Stromal cell of bone marrow (primary cell): ENCODE measurements around the gene KIF5C.
A peak's percentile ranks its signal among the peaks of the same experiment; 100 is the strongest.

Source experiments
- DNase-seq: peaks from one replicate; pipeline ENCODE4 v3.0.0-alpha.2; 2012; ENCODE audit warnings: low read depth

KIF5C gene

DNA sequence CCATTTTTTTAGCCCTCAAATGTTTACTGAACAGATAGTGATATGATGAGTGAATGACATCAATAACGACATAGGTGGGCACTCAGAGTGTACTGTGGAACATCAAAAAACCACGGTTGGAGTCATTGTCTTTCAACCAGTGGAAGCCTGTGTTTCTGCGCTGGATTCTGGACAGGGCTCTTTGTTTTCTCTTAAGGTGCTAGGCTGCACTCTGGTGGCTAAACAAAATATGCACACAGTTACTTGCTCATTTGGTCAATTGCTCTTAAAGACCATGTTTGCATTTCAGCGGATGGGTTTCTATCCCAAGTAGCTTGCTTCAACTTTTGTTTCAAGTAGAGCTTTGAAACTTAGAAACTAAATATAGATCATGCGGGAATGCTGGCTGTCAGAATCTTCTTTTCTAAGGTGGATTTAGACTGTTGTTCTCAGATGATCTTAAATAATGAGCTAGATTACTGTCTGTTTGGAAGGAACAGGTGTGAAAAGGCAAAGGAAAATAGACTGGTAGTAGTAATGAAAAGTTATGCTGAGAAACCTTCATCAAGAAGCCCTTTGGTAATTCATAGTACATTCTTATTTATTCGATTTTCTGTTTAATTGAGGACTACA is 115.0 kb downstream of the KIF5C start:
- DNase-seq = peak; percentile 67

DNA sequence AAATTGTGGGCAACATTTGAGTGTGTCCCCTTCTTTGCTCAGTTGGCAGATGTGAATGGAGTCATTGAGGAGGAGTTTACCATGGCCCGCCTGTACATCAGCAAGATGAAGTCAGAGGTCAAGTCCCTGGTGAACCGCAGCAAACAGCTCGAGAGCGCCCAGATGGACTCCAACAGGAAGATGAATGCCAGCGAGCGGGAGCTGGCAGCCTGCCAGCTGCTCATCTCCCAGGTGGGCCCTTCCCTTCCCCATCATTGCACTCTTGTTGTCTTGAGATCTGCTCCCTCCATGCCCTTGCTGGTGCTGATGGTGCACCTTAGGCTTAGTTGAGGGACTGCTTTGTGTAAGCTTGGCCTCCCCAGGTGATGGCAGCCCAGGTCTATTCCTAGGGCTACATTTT is 115.9 kb downstream of the KIF5C start:
- DNase-seq = no peak

DNA sequence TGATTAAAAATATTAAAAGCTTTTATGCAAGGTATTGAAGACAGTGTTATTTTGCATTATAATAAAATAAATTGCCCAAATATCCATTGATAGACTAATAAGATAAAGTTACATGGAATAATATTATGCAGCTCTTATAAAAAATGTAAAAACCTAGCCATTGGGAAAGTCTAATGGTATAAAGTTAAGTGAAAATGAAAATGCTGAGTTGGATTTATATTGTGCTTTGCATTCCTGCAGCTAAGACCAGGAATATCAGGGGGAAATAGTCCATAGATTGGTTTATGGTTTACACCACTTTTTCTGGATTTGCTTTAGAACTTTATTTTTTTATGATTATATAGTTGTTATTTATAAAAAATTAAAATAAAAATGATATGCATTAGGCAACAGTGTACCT is 117.4 kb downstream of the KIF5C start:
- no peak for DNase-seq

DNA sequence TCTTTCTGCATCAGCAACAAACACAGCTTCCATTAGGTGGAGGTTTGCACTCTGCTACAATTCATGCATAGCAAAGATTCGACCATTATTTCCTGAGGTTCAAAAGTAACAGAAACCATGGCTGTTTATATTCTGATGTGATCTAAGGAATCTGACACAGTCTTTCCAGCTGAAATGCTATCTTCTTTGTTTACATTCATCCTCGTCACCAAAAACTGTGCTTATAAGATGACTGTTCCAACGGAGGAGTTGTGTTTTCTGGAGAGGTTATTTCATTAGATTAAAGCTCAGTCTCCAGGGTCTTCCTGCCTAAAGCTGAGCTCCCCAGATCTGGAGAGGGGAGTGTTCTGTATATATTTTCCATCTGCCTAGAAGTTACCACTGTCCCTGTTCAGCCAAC is 118.3 kb downstream of the KIF5C start:
- no peak for DNase-seq

DNA sequence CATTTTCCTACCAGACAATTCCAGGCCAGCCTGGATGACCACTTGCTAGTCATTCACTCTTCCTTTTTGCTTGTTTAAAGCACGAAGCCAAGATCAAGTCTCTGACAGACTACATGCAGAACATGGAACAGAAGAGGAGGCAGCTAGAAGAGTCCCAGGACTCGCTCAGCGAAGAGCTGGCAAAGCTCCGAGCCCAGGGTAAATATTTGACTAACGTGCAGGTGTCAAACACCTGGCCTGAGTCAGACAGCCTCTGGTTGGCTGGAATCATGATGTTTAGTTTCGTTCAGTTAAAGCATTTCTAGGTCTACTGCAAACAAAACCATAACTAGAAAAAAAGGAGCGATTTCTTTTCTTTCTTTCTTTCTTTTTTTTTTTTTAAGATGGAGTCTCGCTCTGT is 119.3 kb downstream of the KIF5C start:
- no peak for DNase-seq

DNA sequence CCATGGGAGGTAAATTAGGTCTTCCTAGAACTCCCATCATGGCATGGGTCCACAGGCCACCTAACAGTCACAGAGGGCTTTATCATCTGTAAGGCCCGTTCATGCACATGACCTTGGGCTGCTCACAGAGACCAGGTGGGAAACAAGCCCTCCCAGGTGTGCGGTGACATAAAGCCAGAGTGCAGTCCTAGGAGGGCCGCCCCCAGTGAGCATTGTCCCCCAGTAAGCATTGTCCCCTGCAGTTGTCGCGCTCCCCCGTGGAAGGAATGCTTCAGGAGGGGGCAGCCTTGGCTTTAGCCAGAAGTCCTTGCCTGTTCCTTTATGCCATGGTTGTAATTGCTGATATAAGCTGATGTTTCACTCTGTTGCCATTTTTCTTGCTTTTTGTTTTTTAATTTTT is 121.8 kb downstream of the KIF5C start:
- DNase-seq = no peak

DNA sequence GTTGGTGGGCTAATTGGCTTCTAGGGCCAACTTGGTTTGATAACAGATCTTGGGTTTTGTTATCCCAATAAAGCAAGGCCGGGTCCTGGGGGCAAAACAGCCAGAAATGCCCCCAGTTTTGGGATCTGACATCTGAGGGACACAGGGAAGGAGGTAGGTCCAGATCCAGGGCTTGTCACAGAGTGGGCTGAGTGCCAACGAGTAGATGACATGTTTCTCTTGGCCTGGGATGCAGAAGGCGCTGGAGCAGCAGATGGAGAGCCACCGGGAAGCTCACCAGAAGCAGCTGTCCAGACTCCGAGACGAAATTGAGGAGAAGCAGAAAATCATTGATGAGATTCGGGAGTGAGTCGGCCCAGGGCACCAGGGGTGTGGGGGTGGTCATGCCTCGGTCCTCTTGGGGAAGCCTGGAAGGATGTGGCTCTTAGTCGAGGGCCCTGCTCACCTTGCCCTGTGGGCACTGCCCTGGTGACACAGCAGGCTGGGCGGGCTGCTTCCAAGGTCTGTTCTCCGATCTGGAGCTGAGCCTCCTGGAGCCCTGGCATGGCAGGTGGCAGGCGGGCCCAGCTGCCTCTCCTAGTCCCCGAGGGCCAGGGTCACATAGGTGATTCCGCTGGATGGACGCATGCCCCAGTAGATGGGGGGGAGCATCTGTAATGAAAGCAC is 123.3 kb downstream of the KIF5C start:
- no peak for DNase-seq

DNA sequence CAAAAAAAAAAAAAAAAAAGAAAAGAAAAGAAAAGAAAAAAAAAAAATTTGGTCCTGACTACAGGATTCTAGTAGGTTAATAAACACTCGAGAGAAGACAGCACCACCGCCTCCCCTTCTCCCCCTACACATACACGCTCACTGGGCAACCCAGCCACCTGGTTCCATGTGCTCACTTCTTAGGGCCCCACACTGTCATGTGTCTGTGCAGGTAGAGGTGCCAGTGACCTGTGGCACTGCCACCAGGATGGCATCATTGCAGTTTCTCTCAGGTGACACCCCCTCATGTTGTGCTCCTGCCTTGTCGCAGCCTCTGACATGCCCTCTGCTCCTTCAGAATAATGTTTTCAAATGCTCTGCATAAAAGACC is 123.8 kb downstream of the KIF5C start:
- DNase-seq = no peak

DNA sequence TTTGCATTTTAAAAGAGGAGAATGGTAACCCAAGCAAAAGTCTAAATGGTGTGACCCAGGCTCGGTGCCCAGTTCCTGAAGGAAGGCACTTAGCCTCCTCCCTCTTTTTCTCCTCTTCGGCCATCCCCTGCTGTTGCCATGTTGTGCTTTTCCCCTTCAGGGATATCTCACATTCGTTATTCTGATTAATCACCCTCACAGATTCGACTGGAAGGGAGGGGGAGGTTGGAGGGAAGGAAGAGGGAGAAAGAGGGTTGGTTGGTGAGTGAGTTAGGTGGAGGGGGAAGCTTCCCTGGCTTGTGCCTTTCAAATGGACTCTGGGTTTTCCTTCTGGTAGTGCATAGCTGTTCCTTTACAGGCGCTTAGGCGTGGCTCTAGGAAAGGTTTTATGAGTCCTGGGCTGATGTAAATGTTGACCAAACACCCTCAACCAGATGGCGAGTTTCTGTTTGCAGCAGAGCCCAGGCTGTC is 124.5 kb downstream of the KIF5C start:
- no peak for DNase-seq

DNA sequence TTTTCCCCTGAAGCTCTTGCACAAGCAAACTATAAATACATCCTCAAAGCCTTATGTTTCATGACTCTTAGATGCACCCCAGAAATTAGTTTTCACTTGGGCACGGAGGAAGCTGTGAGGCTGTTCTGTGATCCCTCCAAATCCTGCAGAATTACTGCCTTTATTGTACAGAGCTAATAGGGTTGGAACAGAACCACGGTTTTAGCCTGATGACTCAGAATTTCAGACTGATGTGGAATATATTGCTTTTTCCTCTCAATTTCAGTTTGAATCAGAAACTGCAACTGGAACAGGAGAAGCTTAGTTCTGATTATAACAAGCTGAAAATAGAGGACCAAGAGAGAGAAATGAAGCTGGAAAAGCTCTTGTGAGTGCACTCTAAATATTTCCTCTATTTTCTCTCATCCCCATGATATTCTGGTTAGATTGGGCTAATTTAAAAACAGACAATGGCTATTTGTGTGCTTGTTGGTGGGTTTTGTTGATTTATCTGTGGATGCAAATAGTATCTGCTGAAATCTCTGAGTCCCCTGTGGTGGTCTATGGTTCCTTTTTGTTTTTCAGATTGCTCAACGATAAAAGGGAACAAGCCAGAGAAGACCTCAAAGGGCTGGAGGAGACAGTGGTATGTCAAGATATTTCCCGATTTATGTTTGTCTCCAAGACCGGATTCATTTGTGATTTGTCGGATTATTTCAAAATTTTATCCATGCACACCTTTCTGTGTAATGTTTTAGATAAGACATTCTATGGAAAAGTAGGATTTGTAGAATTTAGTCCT is 125.3 kb downstream of the KIF5C start:
- peak; percentile 21 for DNase-seq

DNA sequence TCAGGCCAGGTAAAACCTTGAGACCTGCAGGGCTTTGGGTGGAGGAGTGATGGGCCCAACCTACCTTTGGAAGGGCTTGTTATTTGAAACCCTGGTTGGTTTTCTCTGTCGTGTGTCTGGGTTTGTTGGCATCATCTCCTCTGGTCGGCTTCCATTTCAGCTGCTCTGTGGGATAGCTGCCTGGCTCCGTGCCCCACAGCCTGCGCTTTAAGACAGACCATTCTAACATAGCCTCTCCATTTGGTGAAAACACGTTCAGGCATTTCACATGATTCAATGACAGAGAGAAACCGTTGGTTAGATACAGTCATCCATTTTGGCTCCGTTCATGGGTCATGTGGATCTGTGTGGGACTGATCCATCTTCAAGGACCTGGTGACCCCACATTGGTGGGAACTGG is 126.5 kb downstream of the KIF5C start:
- no peak for DNase-seq

DNA sequence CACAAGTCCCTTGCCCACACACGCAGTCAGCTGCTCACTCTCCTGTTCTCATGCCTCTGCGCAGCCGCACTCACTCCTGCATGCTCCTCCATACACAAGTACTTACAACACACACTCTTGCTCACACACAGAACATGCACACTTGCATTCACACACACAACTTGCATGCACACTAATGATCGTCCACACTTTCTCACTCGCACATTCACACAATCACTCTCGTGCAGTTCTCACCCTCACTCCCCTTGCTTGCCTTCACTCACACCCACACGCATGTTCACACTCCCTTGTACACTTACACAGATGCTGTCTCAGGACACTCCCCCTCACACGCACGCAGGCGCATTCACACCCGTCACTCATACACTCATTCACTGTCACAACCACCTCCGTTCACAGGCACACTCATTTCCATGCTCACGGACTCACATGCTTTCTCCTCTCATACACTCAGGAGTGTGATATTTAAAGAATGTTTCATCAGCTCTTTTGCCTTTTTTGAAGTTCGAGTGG is 127.4 kb downstream of the KIF5C start:
- no peak for DNase-seq

DNA sequence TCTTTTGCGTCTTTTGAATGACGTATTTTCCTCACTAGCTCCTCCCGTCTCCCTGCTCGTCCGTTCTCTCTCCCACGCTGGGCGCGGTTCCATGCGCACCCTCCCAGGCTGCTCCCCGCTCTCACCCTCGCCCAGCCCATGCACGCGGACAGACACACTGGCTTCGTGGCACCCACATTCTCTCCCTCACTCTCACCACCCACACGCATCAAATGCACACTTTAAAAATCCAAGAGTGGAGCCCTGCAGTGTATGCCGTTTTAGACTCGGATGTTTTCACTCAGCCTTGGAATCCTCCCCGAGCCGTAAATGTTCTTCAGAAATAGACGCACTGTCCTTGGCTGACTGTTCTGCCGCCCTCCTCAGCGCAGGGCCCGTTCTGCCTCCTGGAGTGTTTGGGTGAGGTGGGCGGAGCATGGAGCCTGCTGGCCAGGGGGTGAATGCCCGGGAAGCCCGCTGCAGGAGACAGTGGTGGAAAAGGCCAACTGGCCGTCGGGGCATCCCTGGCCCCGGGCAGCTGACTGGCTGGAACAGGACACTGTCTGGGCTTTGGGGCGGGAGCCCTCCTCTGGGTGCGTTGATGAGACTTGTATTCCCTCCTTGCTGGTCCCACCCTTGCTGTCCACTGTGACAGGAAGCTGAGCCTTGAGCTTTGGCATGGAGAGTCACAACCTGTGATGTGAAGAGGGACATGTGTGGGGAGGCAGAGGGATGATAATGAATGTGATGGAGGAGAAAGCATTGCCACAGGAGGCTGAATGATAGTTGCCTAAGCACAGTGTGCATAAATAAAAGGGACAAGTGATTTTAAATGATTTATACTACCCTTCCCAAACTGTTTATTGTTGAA is 128.1 kb downstream of the KIF5C start:
- no peak for DNase-seq

DNA sequence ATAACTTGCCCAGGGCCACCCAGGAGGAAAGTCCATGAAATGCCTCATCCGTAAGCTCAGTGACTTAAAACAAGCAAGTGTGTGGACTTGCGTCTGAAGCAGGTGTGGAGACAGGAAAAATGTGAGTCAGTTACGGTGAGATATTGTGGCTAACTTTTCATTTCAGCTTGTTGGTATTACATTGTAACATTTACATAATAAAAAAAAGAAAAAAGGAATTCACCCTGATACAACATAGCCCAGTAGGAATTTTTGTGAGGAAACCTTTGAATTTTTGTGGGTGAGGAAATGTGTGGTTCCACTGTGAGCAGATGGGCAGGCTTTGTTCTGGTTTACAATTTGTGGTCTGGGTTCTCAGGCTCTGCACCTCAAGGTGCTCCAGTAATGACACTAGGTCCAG is 129.8 kb downstream of the KIF5C start:
- no peak for DNase-seq

DNA sequence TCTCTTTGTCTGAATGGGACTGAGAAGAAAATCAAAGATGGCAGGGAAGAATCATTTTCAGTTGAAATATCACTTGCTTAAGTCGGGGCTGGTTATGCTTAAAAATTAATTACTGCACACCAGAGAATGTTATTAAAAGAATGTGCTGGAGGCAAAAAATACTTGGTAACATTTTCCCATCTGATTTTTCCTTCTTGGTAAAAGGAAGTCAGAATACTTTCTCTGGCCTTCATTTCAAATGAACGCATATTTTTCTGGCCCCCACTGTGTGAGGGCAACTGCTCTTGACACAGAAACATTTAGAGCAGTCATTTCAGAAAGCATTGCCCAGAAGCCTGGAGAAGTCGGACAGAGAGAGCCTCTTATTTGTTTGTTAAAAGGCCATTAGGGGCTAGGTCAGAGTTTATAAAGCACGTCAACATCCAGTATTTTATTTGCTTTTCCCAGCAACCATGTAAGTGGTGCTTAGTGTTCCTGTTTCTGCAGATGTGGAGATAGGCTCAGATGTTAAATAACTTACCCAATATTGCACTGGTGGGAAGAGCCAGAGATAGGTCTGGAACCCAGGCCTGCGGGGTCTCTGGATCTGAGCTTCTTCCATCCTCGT is 130.5 kb downstream of the KIF5C start:
- no peak for DNase-seq

DNA sequence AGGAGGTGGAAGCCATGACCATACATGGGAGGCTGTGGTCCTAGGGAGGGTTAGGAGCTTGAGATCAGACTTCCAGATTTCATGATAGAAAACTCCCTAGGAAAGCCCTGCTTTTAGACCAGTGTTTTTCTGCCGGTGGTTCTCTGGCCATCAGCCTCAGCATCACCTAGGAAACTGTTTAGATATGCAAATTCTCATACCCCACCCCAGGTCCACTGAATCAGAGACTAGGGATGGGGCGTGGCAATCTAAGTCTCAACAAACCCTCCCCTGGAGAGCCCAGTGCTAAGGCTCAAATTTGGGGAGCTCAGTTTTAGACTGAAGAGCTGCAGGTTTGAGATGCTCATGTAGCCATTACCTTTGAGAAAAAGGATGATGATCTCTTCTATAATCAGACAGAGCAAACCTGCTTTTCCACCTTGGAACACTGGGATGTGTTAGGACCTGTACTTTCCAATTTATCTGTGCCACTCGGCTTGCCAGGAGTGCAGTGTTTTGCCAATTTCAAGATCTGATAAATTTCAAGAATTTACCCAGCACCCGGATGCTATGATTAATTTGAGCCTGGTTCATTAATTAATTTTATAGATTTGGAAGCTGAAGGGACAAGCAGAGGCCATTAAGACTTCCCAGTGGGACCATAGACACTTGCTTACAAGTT is 132.0 kb downstream of the KIF5C start:
- no peak for DNase-seq

DNA sequence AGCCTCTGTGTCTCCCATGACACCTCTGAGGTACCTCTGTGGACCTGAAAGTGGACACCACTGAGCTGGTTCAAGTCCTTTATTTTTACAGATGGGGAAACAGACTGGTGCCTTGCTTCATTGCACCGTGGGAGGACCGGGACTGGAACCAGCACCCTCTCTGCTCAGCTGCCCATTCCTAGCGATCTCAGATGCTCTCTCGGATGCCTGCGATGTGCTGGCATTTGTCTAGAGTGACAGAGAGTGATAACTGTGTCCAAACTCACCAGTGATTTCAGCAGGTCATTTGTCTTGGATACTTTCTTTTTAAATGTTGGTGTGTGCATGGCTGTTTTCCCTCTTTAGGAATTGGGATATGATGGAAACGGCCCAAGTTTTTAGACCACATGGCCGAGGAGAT is 133.4 kb downstream of the KIF5C start:
- DNase-seq = no peak

DNA sequence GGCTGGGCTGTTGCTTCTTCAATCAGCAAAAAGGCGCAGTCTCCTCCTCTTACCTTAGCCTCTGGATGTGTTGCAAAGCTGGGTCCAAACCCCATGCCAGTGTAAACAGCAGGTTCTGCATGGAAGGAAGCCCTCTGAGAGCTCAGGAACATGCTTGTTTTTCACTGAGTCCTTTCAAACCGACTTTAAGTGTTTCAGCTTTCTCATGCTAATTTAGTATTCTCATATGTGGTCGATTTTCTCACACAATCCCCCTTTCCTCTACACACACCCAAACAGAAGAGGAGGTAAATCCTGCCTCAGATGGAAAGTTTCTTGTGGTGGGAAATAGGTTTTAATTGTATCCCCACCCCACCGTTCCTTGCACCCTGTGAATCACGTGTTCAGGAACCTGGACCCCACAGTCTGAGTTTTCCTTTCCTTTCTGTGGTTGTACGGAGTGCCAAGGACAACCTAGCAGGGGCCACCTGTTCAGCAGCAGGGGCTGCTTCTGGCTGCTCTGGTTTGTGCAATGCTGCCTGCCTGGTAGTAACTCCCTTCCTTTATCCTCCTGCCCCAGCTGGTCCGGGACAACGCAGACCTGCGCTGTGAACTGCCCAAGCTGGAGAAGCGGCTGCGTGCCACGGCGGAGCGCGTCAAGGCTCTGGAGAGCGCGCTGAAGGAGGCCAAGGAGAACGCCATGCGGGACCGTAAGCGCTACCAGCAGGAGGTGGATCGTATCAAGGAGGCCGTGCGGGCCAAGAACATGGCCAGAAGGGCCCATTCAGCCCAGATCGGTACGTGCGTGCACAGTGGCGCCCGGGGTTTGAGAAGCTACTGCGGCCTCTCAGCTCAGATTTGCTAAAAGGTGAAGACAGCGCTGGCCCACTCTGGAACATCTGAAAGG is 134.8 kb downstream of the KIF5C start:
- no peak for DNase-seq

DNA sequence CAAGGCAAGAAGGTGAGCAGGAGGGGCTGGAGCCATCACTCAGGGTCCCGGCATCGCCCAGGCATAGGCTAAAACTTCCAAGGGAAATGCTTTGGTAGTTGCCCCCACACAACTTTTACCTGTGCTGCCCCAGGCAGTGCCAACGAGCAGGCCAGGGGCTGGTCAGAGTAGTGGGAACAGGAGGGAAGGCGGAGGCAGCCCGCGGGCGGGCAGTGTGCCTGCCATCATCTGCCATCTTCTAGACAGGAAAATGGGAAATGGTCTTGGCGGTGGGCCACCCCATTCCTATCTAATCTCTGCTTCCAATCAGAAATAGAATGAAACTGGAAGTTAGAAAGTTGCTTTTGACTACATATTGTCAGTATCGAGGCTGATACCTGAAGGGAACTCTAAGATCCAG is 137.5 kb downstream of the KIF5C start:
- DNase-seq = no peak

DNA sequence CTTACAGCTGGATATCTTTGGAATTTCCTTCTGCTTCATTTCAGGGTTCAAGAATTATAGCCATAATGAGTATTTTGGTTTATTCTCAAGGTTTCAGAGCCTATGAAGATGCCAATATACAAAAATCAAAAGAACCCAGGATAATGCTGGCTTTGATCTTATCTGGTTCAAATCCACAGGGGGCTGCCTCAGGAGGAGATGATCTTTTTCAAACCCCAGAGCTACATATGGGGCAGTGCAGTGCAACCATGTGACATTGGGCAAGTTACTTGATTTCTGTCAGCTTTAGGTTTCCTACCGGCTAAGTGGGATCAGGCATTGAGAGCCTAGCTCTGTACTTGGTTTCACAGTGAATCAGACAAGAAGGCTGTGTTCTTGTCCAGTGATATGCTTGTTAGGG is 140.5 kb downstream of the KIF5C start:
- DNase-seq = no peak
